ENCODE measurements around the gene FCSK.
"Not testable (repeated sequence)": the region's sequence is repeated elsewhere in the genome, so short reads cannot be mapped to it uniquely, and the experiment has no call there.

FCSK gene

GRCh38 chr16:70454222-70455034 is at the start of gene FCSK:
TSS of gene FCSK (plus strand) at chr16:70454595. CDS start at chr16:70463191, 8,596 bp downstream.
- H3K27me3 ChIP-seq, result peaks cover 23% of the 10 kb centered on the region
- H3K4me3 ChIP-seq (ENCODE audit: low read depth in 1 of 2, low read length in 1 of 2), result peak within 1 kb of the TSS; percentile 91 to 95
- H3K9me3 ChIP-seq, result no peaks in the 10 kb centered on the region
- H3K4me1 ChIP-seq (ENCODE audit: control insufficient read depth in 1 of 2, insufficient read depth in 1 of 2, low read depth in 1 of 2, low read length in 1 of 2), result peaks cover 13% of the 10 kb centered on the region in 2 experiments
- no peak for TF ChIP-seq CTCF (IDR thresholded peaks at IDR 0.05)
- H3K27ac ChIP-seq, result peak within 1 kb of the TSS; percentile 87
- no peaks in the 10 kb centered on the region for H3K36me3 ChIP-seq

- H3K27me3 ChIP-seq; H3K4me3 ChIP-seq (ENCODE audit: low read depth in 1 of 2, low read length in 1 of 2); H3K36me3 ChIP-seq; H3K27ac ChIP-seq; H3K9me3 ChIP-seq: not testable (repeated sequence)
- H3K4me1 ChIP-seq (ENCODE audit: control insufficient read depth in 1 of 2, insufficient read depth in 1 of 2, low read depth in 1 of 2, low read length in 1 of 2), result peaks cover 60 to 69% of the 10 kb centered on the region in 2 experiments
Observed at GRCh38 chr16:70406104-70406503, 48.3 kb upstream of the FCSK start.

GRCh38 chr16:70407811-70408274 is 46.6 kb upstream of the FCSK start:
- Histone ChIP-seq H3K27ac (peak overlapping the region; percentile 6), H3K4me1 (ENCODE audit: control insufficient read depth in 1 of 2, insufficient read depth in 1 of 2, low read depth in 1 of 2, low read length in 1 of 2) (peaks cover 43 to 51% of the 10 kb centered on the region in 2 experiments), H3K36me3 (peaks cover 20% of the 10 kb centered on the region), H3K9me3 (no peaks in the 10 kb centered on the region), H3K27me3 (no peaks in the 10 kb centered on the region), H3K4me3 (ENCODE audit: low read depth in 1 of 2, low read length in 1 of 2) (no peak overlapping the region)
- no peak for TF ChIP-seq CTCF (IDR thresholded peaks at IDR 0.05)

- no peak for TF ChIP-seq CTCF (IDR thresholded peaks at IDR 0.05)
- Histone ChIP-seq H3K27me3 (no peaks in the 10 kb centered on the region), H3K9me3 (no peaks in the 10 kb centered on the region), H3K4me1 (ENCODE audit: control insufficient read depth in 1 of 2, insufficient read depth in 1 of 2, low read depth in 1 of 2, low read length in 1 of 2) (peaks cover 14 to 23% of the 10 kb centered on the region in 2 experiments), H3K4me3 (ENCODE audit: low read depth in 1 of 2, low read length in 1 of 2) (no peak overlapping the region), H3K27ac (no peak overlapping the region), H3K36me3 (peaks cover 20% of the 10 kb centered on the region)
Observed at GRCh38 chr16:70410734-70411133, 43.7 kb upstream of the FCSK start.

GRCh38 chr16:70412385-70412784 is 42.0 kb upstream of the FCSK start:
- H3K36me3 ChIP-seq, result peaks cover 24% of the 10 kb centered on the region
- no peaks in the 10 kb centered on the region for H3K9me3 ChIP-seq
- TF ChIP-seq CTCF (IDR thresholded peaks at IDR 0.05), result no peak
- no peak overlapping the region for H3K27ac ChIP-seq
- peaks cover 17 to 23% of the 10 kb centered on the region in 2 experiments for H3K4me1 ChIP-seq (ENCODE audit: control insufficient read depth in 1 of 2, insufficient read depth in 1 of 2, low read depth in 1 of 2, low read length in 1 of 2)
- no peak overlapping the region for H3K4me3 ChIP-seq (ENCODE audit: low read depth in 1 of 2, low read length in 1 of 2)
- no peaks in the 10 kb centered on the region for H3K27me3 ChIP-seq

- H3K9me3 ChIP-seq; H3K27me3 ChIP-seq; H3K27ac ChIP-seq; H3K4me3 ChIP-seq (ENCODE audit: low read depth in 1 of 2, low read length in 1 of 2): not testable (repeated sequence)
- peaks cover 23 to 27% of the 10 kb centered on the region in 2 experiments for H3K4me1 ChIP-seq (ENCODE audit: control insufficient read depth in 1 of 2, insufficient read depth in 1 of 2, low read depth in 1 of 2, low read length in 1 of 2)
- H3K36me3 ChIP-seq, result peaks cover 28% of the 10 kb centered on the region
Observed at GRCh38 chr16:70413572-70413971, 40.8 kb upstream of the FCSK start.

Data from neutrophil (primary cell).